Pericardium fibroblast (primary cell): ENCODE results near the gene DNASE2B. TPM values are rescaled to one million over a fixed set of nuclear protein-coding genes. Genes with fewer than 3 reads are reported as not detected.

ENCODE experiments used
- total RNA-seq: library from RNA; depleted of rRNA; stranded (reverse); fragments of >200 nt; gene quantifications from 2 replicates; pipeline ENCODE4 v1.2.3, GENCODE V29; 2015

Gene DNASE2B
- 0.23 TPM in 1 of 2 replicates, not detected in the other for total RNA-seq

GRCh38 chr1:84398175-84399155 is at the start of gene DNASE2B:
TSS of gene DNASE2B (plus strand) at chr1:84398484. CDS start at chr1:84398565, 81 bp downstream.

Other genes starting within 250 kb of the DNASE2B start
- 1.2 and 1.8 TPM in 2 replicates for gene SAMD13, start 96.8 kb upstream of the DNASE2B start, total RNA-seq
- gene RPF1, start 80.8 kb downstream of the DNASE2B start, total RNA-seq = 20.9 and 25.9 TPM in 2 replicates
- 0.85 TPM in 1 of 2 replicates, not detected in the other for gene SPATA1, start 107.9 kb downstream of the DNASE2B start, total RNA-seq
- 83.5 and 118 TPM in 2 replicates for gene GNG5, start 108.1 kb downstream of the DNASE2B start, total RNA-seq
- 10.2 and 11.1 TPM in 2 replicates for gene CTBS, start 176.0 kb downstream of the DNASE2B start, total RNA-seq